OCI-LY1 (cell line): ENCODE data around the gene PPP1R15B.

Experiments used
- H2AFZ ChIP-seq: fragments of 200-600 bp; sonication (generic), shearing (Covaris generic); 2 replicates; pipeline ENCODE4 v1.6.0; 2014; ENCODE audit warnings: antibody characterized with exemption, mild to moderate bottlenecking, low read length
- H3F3A ChIP-seq: fragments of 200-600 bp; sonication (generic), shearing (Covaris generic); 2 replicates; pipeline ENCODE4 v1.6.0; 2014; ENCODE audit warnings: mild to moderate bottlenecking, antibody characterized with exemption, low read length, moderate library complexity; ENCODE audit not compliant: insufficient read depth
- H3K27ac ChIP-seq: fragments of 200-600 bp; sonication (generic); 2 replicates; pipeline ENCODE4 v1.5.1; 2014; ENCODE audit warnings: low read length, mixed run types, mild to moderate bottlenecking, low read depth; ENCODE audit not compliant: poor library complexity, severe bottlenecking
- H3K27me3 ChIP-seq: fragments of 200-600 bp; sonication (generic); 2 replicates; pipeline ENCODE4 v1.6.0; 2014; ENCODE audit warnings: antibody characterized with exemption, mild to moderate bottlenecking, low read length, moderate library complexity; ENCODE audit not compliant: insufficient read depth
- H3K36me3 ChIP-seq: fragments of 200-600 bp; sonication (generic); 2 replicates; pipeline ENCODE4 v1.6.1; 2014; ENCODE audit warnings: mild to moderate bottlenecking, antibody characterized with exemption, low read length, moderate library complexity, mixed read lengths; ENCODE audit not compliant: insufficient read depth
- H3K4me1 ChIP-seq: fragments of 200-600 bp; sonication (generic); 2 replicates; pipeline ENCODE4 v1.5.1; 2014; ENCODE audit warnings: mild to moderate bottlenecking, low read length, moderate library complexity; ENCODE audit not compliant: insufficient read depth, severe bottlenecking
- H3K4me2 ChIP-seq: fragments of 200-600 bp; sonication (generic), shearing (Covaris generic); 2 replicates; pipeline ENCODE4 v1.6.1; 2014; ENCODE audit warnings: low read length
- H3K4me3 ChIP-seq: fragments of 200-600 bp; sonication (generic); 2 replicates; pipeline ENCODE4 v1.5.1; 2014; ENCODE audit warnings: low read length, low read depth, mild to moderate bottlenecking, mixed read lengths; ENCODE audit not compliant: poor library complexity, severe bottlenecking
- H3K79me2 ChIP-seq: fragments of 200-600 bp; shearing (Covaris generic); 2 replicates; pipeline ENCODE4 v1.6.1; 2016; ENCODE audit warnings: mixed run types, low read length, mixed read lengths; ENCODE audit not compliant: insufficient read depth
- H3K9ac ChIP-seq: fragments of 200-600 bp; sonication (generic), shearing (Covaris generic); 2 replicates; pipeline ENCODE4 v1.6.1; 2014; ENCODE audit warnings: mild to moderate bottlenecking, low read length, mixed read lengths
- H3K9me2 ChIP-seq: fragments of 200-600 bp; sonication (generic), shearing (Covaris generic); 2 replicates; pipeline ENCODE4 v1.6.1; 2014; ENCODE audit warnings: low read depth, mild to moderate bottlenecking, low read length, mixed read lengths
- H3K9me3 ChIP-seq: fragments of 200-600 bp; shearing (Covaris generic); 2 replicates; pipeline ENCODE4 v1.6.1; 2014; ENCODE audit warnings: low read length, mixed read lengths
- H4K20me1 ChIP-seq: fragments of 200-600 bp; sonication (generic), shearing (Covaris generic); 2 replicates; pipeline ENCODE4 v1.6.0; 2016; ENCODE audit warnings: mild to moderate bottlenecking, low read length; ENCODE audit not compliant: insufficient read depth
- CTCF ChIP-seq: fragments of 200-600 bp; sonication (generic), shearing (Covaris generic); IDR thresholded peaks from 2 replicates; pipeline ENCODE4 v1.5.1; 2017; ENCODE audit warnings: mild to moderate bottlenecking, antibody characterized with exemption, low read length, moderate library complexity, mixed read lengths
- EZH2 ChIP-seq: fragments of 200-600 bp; sonication (generic), shearing (Covaris generic); IDR thresholded peaks from 2 replicates; pipeline ENCODE4 v1.8.0; 2017; ENCODE audit warnings: borderline replicate concordance, mixed run types, mild to moderate bottlenecking, antibody characterized with exemption, low read length, moderate library complexity, mixed read lengths

The PPP1R15B gene

GRCh38 chr1:204361781-204362180 lies 49.8 kb downstream of the PPP1R15B start:
- Histone ChIP-seq H3K4me1 (peaks cover 7% of the 10 kb centered on the region), H3K79me2 (no peaks in the 10 kb centered on the region), H2AFZ (no peak overlapping the region)

GRCh38 chr1:204361341-204361771 lies 50.3 kb downstream of the PPP1R15B start:
- Histone ChIP-seq H3K9ac (no peak overlapping the region), H2AFZ (no peak overlapping the region)

More at GRCh38 chr1:204361781-204362180, 49.8 kb downstream of the PPP1R15B start:
- no peak overlapping the region for H3K27ac ChIP-seq
- no peak overlapping the region for H3K4me2 ChIP-seq
- H3K27me3 ChIP-seq, result peaks cover 5% of the 10 kb centered on the region; the same call in 1 of the 2 replicates
- H3K9ac ChIP-seq, result no peak overlapping the region
- H3K36me3 ChIP-seq, result no peaks in the 10 kb centered on the region
- no peaks in the 10 kb centered on the region for H3K9me2 ChIP-seq
- H3F3A ChIP-seq, result no peaks in the 10 kb centered on the region
- H3K4me3 ChIP-seq, result no peak overlapping the region
- H4K20me1 ChIP-seq, result no peaks in the 10 kb centered on the region
- TF ChIP-seq EZH2 (no peak), CTCF (no peak)
- H3K9me3 ChIP-seq, result no peaks in the 10 kb centered on the region

GRCh38 chr1:204360314-204360713 lies 51.3 kb downstream of the PPP1R15B start:
- no peaks in the 10 kb centered on the region for H3F3A ChIP-seq
- no peak overlapping the region for H3K9ac ChIP-seq
- H3K9me2 ChIP-seq, result no peaks in the 10 kb centered on the region
- H3K4me3 ChIP-seq, result no peak overlapping the region
- TF ChIP-seq CTCF (no peak), EZH2 (no peak)
- no peaks in the 10 kb centered on the region for H4K20me1 ChIP-seq
- no peak overlapping the region for H2AFZ ChIP-seq
- peaks cover 7% of the 10 kb centered on the region for H3K4me1 ChIP-seq
- peaks cover 5% of the 10 kb centered on the region; the same call in 1 of the 2 replicates for H3K27me3 ChIP-seq
- no peak overlapping the region for H3K27ac ChIP-seq
- no peaks in the 10 kb centered on the region for H3K9me3 ChIP-seq
- H3K79me2 ChIP-seq, result no peaks in the 10 kb centered on the region
- no peaks in the 10 kb centered on the region for H3K36me3 ChIP-seq
- no peak overlapping the region for H3K4me2 ChIP-seq

More at GRCh38 chr1:204361341-204361771, 50.3 kb downstream of the PPP1R15B start:
- Histone ChIP-seq H3K4me1 (peaks cover 7% of the 10 kb centered on the region), H3K9me3 (no peaks in the 10 kb centered on the region), H4K20me1 (no peaks in the 10 kb centered on the region), H3K79me2 (no peaks in the 10 kb centered on the region), H3K9me2 (no peaks in the 10 kb centered on the region), H3K36me3 (no peaks in the 10 kb centered on the region), H3K4me3 (no peak overlapping the region), H3K27ac (no peak overlapping the region), H3K4me2 (no peak overlapping the region), H3K27me3 (peaks cover 5% of the 10 kb centered on the region; the same call in 1 of the 2 replicates), H3F3A (no peaks in the 10 kb centered on the region)
- TF ChIP-seq CTCF, result no peak
- no peak for TF ChIP-seq EZH2
